GM12874 (cell line): ENCODE data around the gene MARCHF3.

Experiments used
- TF ChIP-seq, protein P1 (sequence below): IDR thresholded peaks from 2 replicates; pipeline ENCODE4 v1.5.1; 2011; ENCODE audit warnings: low read depth, mild to moderate bottlenecking, control low read depth, low read length, moderate library complexity; ENCODE audit not compliant: insufficient read depth

Gene MARCHF3

GRCh38 chr5:126865299-126865698, 165.1 kb downstream of the MARCHF3 start:
- TF ChIP-seq, protein P1, sequence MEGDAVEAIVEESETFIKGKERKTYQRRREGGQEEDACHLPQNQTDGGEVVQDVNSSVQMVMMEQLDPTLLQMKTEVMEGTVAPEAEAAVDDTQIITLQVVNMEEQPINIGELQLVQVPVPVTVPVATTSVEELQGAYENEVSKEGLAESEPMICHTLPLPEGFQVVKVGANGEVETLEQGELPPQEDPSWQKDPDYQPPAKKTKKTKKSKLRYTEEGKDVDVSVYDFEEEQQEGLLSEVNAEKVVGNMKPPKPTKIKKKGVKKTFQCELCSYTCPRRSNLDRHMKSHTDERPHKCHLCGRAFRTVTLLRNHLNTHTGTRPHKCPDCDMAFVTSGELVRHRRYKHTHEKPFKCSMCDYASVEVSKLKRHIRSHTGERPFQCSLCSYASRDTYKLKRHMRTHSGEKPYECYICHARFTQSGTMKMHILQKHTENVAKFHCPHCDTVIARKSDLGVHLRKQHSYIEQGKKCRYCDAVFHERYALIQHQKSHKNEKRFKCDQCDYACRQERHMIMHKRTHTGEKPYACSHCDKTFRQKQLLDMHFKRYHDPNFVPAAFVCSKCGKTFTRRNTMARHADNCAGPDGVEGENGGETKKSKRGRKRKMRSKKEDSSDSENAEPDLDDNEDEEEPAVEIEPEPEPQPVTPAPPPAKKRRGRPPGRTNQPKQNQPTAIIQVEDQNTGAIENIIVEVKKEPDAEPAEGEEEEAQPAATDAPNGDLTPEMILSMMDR: no peak

DNA sequence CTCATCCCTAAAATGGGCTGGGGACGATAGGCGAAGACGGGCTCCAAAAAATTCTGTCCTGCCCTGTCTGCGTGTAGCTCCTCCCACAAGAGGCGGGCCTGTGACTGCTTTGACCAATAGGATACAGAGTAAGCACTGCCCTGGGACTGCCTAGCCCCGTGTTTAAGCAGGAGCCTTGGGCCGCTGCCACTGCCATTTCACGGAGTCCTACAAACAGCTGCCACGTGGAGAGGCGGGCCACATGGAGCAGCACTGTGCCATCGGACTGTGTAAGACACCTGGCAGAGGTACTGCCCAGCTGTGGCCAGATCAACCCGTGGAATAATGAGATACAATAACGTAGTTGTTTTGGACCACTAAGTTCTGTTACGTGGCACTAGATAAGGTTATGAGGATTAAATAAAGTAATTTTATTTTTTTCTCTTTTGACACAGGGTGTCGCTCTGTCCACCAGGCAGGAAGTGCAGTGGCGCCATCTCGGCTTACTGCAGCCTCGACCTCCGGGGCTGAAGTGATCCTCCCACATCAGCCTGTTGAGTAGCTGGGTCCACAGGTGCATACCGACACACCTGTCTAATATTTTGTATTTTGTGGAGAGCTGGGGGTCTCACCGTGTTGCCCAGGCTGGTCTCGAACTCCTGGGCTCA, 166.2 kb downstream of the MARCHF3 start:
- TF ChIP-seq, protein P1: no peak

DNA sequence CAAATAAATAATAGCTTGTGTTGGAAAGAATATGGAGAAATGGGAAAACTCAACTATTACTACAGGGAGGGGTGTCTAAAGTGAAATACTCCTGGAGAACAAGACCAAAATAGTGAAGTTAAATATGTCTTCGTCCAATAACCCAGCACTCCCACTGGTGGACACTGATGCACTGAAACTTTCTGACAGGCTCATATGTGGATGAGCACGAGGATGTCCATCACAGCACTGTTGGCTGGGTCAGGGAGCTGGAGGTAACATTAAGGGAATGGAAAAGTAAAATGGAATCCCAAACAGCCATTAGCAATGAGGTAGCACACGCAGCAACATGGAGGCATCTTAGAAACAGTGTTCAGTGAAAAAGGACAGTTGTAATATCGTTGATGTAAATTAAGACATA, 167.0 kb downstream of the MARCHF3 start:
- TF ChIP-seq, protein P1: no peak

GRCh38 chr5:126858441-126858840, 171.9 kb downstream of the MARCHF3 start:
- TF ChIP-seq, protein P1: no peak

DNA sequence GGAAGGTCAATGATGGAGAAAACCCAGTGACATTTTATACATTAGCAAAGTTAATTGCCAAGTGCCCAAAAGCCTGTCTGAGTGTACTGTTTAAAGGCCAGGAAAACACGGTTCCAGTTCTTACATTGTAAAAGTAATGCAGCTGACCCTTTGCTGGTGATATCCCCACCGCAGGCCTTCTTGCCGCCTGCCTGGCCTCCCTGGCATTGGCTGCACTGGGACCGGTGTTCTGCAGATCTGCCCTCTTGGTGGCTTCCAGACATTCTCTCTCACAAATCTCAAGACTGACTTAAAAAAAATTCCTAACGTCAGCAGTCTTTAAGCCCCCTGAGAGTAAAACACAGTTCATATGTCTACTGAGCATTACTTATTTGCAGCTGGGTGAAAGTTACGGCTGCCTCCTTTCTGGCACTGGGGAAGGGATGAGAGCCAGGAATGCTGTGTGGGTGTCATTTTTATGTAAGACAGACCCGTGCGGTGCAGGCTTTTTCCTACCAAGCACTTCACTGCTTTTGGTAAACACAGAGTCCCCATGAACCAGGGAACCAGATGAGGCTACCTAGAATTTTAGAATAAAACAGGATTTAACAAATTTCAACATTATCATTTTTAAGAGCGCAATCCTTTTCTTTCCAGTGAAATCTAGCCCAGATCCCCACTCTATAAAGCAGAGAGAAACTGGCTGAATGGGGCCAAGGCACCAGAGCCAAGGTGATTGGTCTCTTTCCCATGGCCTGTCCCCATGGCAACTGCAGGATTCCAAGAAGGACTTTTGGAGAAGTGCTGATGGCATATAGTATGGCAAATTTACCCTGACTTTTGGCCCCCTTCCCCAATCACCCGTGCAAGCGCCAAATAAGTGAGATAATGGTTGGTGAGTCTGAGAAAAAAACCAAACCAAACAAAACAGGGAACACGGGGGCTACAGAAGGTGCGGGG, 172.6 kb downstream of the MARCHF3 start:
- TF ChIP-seq, protein P1: no peak

- TF ChIP-seq, protein P1: no peak
These were observed 175.1 kb downstream of the MARCHF3 start for GRCh38 chr5:126855266-126855665.

- TF ChIP-seq, protein P1: no peak
These were observed 175.7 kb downstream of the MARCHF3 start for GRCh38 chr5:126854526-126855110.
